ENCODE results near the gene CFD.

Gene CFD

GRCh38 chr19:906480-906879, 47.0 kb downstream of the CFD start:
- no peak for DNase-seq (ENCODE audit: low read depth in 2 of 2)

GRCh38 chr19:907183-907853, 47.9 kb downstream of the CFD start:
- DNase-seq (ENCODE audit: low read depth in 2 of 2): no peak

GRCh38 chr19:911197-912033, 52.0 kb downstream of the CFD start:
- no peak for DNase-seq (ENCODE audit: low read depth in 2 of 2)

GRCh38 chr19:912181-913079, 53.0 kb downstream of the CFD start:
- no peak for DNase-seq (ENCODE audit: low read depth in 2 of 2)
